Panc1 (cell line): ENCODE measurements around the gene GREB1L. TPM values are rescaled to one million over a fixed set of nuclear protein-coding genes. Genes with fewer than 3 reads are reported as not detected.

Experiments used
- ATAC-seq: fragments of 200-7000 bp; cut with Tn5 transposase; 2 replicates; pipeline ENCODE4 v1.9.1; 2020; ENCODE audit warnings: mild to moderate bottlenecking, moderate library complexity
- BruUV-seq: library from RNA; stranded (reverse); fragments of 400-500 nt; replicated peaks from 2 replicates; lab custom pipeline; 2021; lab: Mats Ljungman, UMichigan
- CTCF ChIA-PET: fragments of 300-600 bp; sonication (Branson Sonifier 250); formaldehyde crosslinking; loops from one replicate; lab custom pipeline; 2022; ENCODE audit warnings: antibody characterized with exemption; lab: Charles Lee
- POLR2A ChIA-PET: fragments of 300-600 bp; sonication (Branson Sonifier 250); formaldehyde crosslinking; loops from one replicate; lab custom pipeline; 2022; ENCODE audit warnings: antibody characterized with exemption; lab: Charles Lee
- DNase-seq: peaks from one replicate; pipeline ENCODE4 v3.0.0-alpha.2; 2010; ENCODE audit warnings: low read depth, low spot score
- H3K27ac ChIP-seq: 2 replicates; pipeline ENCODE4 v1.5.1; 2011; ENCODE audit warnings: mild to moderate bottlenecking, low read length, inconsistent platforms
- H3K27me3 ChIP-seq: fragments of 200-500 bp; sonication (Bioruptor generic); 2 replicates; pipeline ENCODE4 v1.6.0; 2014; ENCODE audit warnings: low read length, inconsistent platforms; ENCODE audit not compliant: control insufficient read depth, insufficient read depth
- H3K36me3 ChIP-seq: fragments of 200-500 bp; sonication (Bioruptor generic); 2 replicates; pipeline ENCODE4 v1.5.1; 2014; ENCODE audit warnings: inconsistent platforms, mild to moderate bottlenecking, low read length, moderate library complexity; ENCODE audit not compliant: control insufficient read depth, insufficient read depth
- H3K4me1 ChIP-seq: 2 replicates; pipeline ENCODE4 v1.5.1; 2011; ENCODE audit warnings: inconsistent platforms, mild to moderate bottlenecking, low read length, moderate library complexity; ENCODE audit not compliant: control insufficient read depth, insufficient read depth
- H3K4me3 ChIP-seq, 2 experiments: 2 replicates each; pipeline ENCODE4 v1.5.1; 2011 to 2012; ENCODE audit warnings: low read depth in 2 of 2, low read length in 2 of 2, mild to moderate bottlenecking in 2 of 2, inconsistent platforms in 1 of 2, moderate library complexity in 1 of 2
- H3K9me3 ChIP-seq: fragments of 200-500 bp; sonication (Bioruptor generic); 2 replicates; pipeline ENCODE4 v1.5.1; 2014; ENCODE audit warnings: low read depth, mild to moderate bottlenecking, inconsistent platforms, low read length, moderate library complexity; ENCODE audit not compliant: control insufficient read depth, insufficient read depth
- CTCF ChIP-seq: fragments of 450-650 bp; IDR thresholded peaks from 2 replicates; pipeline ENCODE4 v1.5.1; 2017; ENCODE audit warnings: mild to moderate bottlenecking
- REST ChIP-seq, 2 experiments: IDR thresholded peaks; 2 replicates each; pipeline ENCODE4 v1.6.1; 2011 to 2012; ENCODE audit warnings: low read depth in 2 of 2, control low read depth in 1 of 2, low read length in 1 of 2, mild to moderate bottlenecking in 1 of 2, moderate library complexity in 1 of 2; ENCODE audit not compliant: insufficient read depth in 1 of 2
- SIN3A ChIP-seq: IDR thresholded peaks from 2 replicates; pipeline ENCODE4 v1.6.1; 2012; ENCODE audit warnings: low read depth, mild to moderate bottlenecking, low read length, moderate library complexity, borderline replicate concordance; ENCODE audit not compliant: insufficient read depth
- TCF7L2 ChIP-seq: IDR thresholded peaks from 2 replicates; pipeline ENCODE4 v1.6.1; 2011; ENCODE audit warnings: mild to moderate bottlenecking, low read depth, low read length, inconsistent platforms
- in situ Hi-C: cut with HindIII; loops from 2 replicates; pipeline ENCODE4 v1.10.0; 2016; ENCODE audit warnings: low sequenced_read_pairs, low pct_unique_long_range_greater_than_20kb
- intact Hi-C: fragments of 100-400 bp; cut with micrococcal nuclease; formaldehyde crosslinking; loops from one replicate; pipeline ENCODE4 v1.10.0; 2022; ENCODE audit not compliant: unreplicated experiment
- total RNA-seq: library from RNA; stranded (reverse); gene quantifications from one replicate; pipeline ENCODE4 v1.2.1, GENCODE V29; 2021; ENCODE audit not compliant: unreplicated experiment

Gene GREB1L
- total RNA-seq, 1 experiment from 2014 or later: 11.0 TPM

GRCh38 chr18:21305621-21306020, 63.6 kb downstream of the GREB1L start:
- H3K36me3 ChIP-seq: no peaks in the 10 kb centered on the region
- 0 out of 2 replicates have a peak, but pooled peaks cover 5% of the 10 kb centered on the region for H3K4me1 ChIP-seq
- ChIA-PET POLR2A (no interaction called here), CTCF (no interaction called here)
- in situ Hi-C loops: no loop called here
- H3K27ac ChIP-seq: no peak overlapping the region
- DNase-seq: no peak
- H3K9me3 ChIP-seq: no peaks in the 10 kb centered on the region
- H3K27me3 ChIP-seq: no peaks in the 10 kb centered on the region
- no peak for ATAC-seq
- BruUV-seq: no TSS peak
- H3K4me3 ChIP-seq: no peak overlapping the region
- intact Hi-C loops: no loop called here
- TF ChIP-seq CTCF (no peak), SIN3A (no peak), REST (IDR thresholded peaks at IDR 0.05; ENCODE audit: insufficient read depth in 1 of 2, low read depth in 2 of 2, low read length in 1 of 2) (no peak), TCF7L2 (no peak)

- H3K27ac ChIP-seq: no peak overlapping the region
- DNase-seq (no peak), ATAC-seq (no peak)
- BruUV-seq: no TSS peak
- in situ Hi-C loops (no loop called here), intact Hi-C loops (no loop called here)
- no peaks in the 10 kb centered on the region for H3K36me3 ChIP-seq
- H3K27me3 ChIP-seq: no peaks in the 10 kb centered on the region
- H3K9me3 ChIP-seq: no peaks in the 10 kb centered on the region
- H3K4me1 ChIP-seq: no peaks in the 10 kb centered on the region
- no peak overlapping the region for H3K4me3 ChIP-seq
- ChIA-PET CTCF (no interaction called here), POLR2A (no interaction called here)
- TF ChIP-seq TCF7L2 (no peak), REST (IDR thresholded peaks at IDR 0.05; ENCODE audit: insufficient read depth in 1 of 2, low read depth in 2 of 2, low read length in 1 of 2) (no peak), CTCF (no peak)
These were observed 64.3 kb downstream of the GREB1L start for GRCh38 chr18:21306368-21306767.
